GM23248 (cell line): ENCODE data around the gene SEMA3F.
A peak's percentile ranks its signal among the peaks of the same experiment; 100 is the strongest.

ENCODE experiments used
- EZH2 ChIP-seq: fragments of 200-600 bp; sonication (generic); IDR thresholded peaks from 2 replicates; pipeline ENCODE4 v1.6.1; 2018; ENCODE audit warnings: antibody characterized with exemption, mild to moderate bottlenecking; ENCODE audit not compliant: insufficient read depth, poor library complexity, severe bottlenecking
- EZH2phosphoT487 ChIP-seq: fragments of 200-600 bp; sonication (generic); IDR thresholded peaks from 2 replicates; pipeline ENCODE4 v1.6.1; 2018; ENCODE audit warnings: antibody characterized with exemption, moderate library complexity, mild to moderate bottlenecking, low read depth; ENCODE audit not compliant: insufficient read depth

GRCh38 chr3:50194128-50194902 is 39.2 kb downstream of the SEMA3F start:
- TF ChIP-seq EZH2: peak; percentile 15
- no peak for TF ChIP-seq EZH2phosphoT487
